ENCODE results near the gene IMMP1L.

IMMP1L gene

DNA sequence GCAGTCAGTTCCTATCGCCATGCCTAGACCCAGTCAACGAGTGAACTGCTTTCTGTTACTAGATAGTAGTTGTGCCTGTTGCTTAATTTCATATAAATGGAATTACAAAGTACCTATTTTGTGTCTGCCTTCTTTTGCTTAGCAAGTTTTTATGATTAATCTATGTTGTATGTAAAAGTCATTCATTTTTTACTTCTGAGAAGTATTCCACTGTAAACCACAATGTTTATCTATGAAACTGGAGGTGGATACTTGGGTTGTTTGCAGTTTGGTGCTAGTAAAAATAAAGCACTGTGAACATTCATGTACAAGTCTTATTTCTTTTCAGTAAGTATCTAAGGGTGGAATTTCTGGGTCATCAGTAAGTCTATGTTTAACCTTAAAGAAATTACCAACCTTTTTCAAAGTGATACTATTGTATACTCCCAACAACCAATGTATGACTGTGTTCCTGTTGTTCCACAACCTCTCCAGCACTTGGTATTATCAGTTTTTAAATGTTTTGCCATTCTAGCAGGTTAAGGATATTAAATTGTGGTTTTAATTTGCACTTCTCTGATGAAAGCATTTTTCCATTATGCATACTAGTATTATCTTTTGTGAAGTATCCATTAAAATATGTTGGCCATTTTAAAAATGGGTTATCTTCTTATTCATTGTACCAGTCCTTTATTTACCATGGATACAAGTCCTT lies 71.5 kb downstream of the IMMP1L start:
- peaks cover 6% of the 10 kb centered on the region for H3K4me1 Mint-ChIP-seq
- H3K4me3 Mint-ChIP-seq: no peak overlapping the region
- peak overlapping the region; percentile 7 to 24 for H3K27ac Mint-ChIP-seq
- H3K27me3 Mint-ChIP-seq: no peaks in the 10 kb centered on the region
- peak; percentile 31 for ATAC-seq
- DNase-seq: no peak
- peaks cover 0 to 5% of the 10 kb centered on the region in 2 donors for H3K9me3 Mint-ChIP-seq

DNA sequence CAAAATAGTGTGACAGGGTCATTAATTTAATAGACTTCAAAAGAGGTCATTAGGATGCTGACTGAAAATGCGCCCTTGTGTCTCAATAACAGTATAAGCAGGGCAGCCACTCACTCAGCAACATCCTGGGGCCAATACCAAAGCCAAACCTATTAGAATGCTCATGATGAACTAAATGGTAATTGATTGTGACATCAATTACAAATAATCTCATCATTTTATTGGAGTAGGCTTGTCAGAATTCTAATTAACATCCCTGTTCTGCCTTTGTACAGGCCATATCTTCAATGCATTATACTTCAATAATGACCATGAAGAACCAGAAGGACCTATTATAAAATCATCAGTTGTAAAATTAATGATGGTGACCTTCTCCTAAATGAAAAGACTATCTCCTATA lies 75.6 kb downstream of the IMMP1L start:
- DNase-seq (no peak), ATAC-seq (no peak)
- H3K27ac Mint-ChIP-seq: no peak overlapping the region
- no peak overlapping the region for H3K4me3 Mint-ChIP-seq
- H3K9me3 Mint-ChIP-seq: peaks cover 0 to 2% of the 10 kb centered on the region in 2 donors
- peaks cover 6% of the 10 kb centered on the region for H3K4me1 Mint-ChIP-seq
- no peaks in the 10 kb centered on the region for H3K27me3 Mint-ChIP-seq

GRCh38 chr11:31424652-31425051 lies 84.8 kb downstream of the IMMP1L start:
- DNase-seq: no peak

DNA sequence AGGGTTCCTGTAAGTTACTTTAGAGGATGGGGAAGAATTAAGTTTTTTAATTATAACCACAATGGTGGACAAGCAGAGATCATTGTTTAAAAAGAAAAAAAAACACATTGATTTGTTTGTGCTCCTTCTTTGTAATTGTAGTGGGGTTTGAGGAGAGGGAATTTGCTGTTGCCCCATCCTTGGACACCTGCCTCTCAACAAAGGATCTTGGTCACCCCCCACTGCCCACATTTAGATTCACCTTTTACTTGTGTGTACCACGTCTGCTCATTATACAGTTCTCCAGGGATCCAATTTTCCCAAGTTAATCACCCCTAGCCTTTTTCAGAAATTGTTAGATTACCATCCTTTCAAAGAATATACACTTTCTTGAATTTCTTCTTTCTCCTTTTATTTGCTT lies 86.7 kb downstream of the IMMP1L start:
- no peak overlapping the region for H3K4me3 Mint-ChIP-seq
- no peaks in the 10 kb centered on the region for H3K4me1 Mint-ChIP-seq
- H3K27me3 Mint-ChIP-seq: no peaks in the 10 kb centered on the region
- H3K9me3 Mint-ChIP-seq: no peaks in the 10 kb centered on the region
- no peak overlapping the region for H3K27ac Mint-ChIP-seq
- no peak for DNase-seq
- no peak for ATAC-seq

More at GRCh38 chr11:31424652-31425051, 84.8 kb downstream of the IMMP1L start:
- Mint-ChIP-seq H3K27me3 (no peaks in the 10 kb centered on the region), H3K4me3 (no peak overlapping the region), H3K4me1 (no peaks in the 10 kb centered on the region), H3K27ac (no peak overlapping the region), H3K9me3 (no peaks in the 10 kb centered on the region)
- no peak for ATAC-seq

GRCh38 chr11:31421820-31422219 lies 87.6 kb downstream of the IMMP1L start:
- Mint-ChIP-seq H3K9me3 (no peaks in the 10 kb centered on the region), H3K27ac (no peak overlapping the region), H3K27me3 (no peaks in the 10 kb centered on the region), H3K4me1 (no peaks in the 10 kb centered on the region), H3K4me3 (no peak overlapping the region)
- no peak for ATAC-seq
- no peak for DNase-seq

DNA sequence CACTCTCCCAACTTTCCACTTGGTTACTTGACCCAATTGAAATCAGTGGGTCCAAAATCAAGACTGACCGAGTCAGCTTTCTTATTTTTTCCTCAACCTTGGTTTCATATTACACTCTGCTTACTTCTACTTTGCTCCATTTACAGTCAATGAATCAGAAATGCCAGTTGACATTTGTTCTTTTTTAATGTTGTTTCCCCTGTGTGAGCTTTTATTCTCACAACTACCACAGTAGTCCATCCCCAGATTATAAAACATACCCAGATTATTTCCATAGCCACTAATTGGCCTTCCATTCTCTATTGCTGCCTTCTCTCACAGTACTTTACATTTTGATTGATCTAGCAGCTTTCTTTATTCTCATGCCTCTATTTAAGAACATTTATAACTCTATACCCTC lies 89.8 kb downstream of the IMMP1L start:
- Mint-ChIP-seq H3K9me3 (no peaks in the 10 kb centered on the region), H3K27ac (no peak overlapping the region), H3K27me3 (no peaks in the 10 kb centered on the region), H3K4me3 (no peak overlapping the region), H3K4me1 (no peaks in the 10 kb centered on the region)
- DNase-seq (no peak), ATAC-seq (no peak)

GRCh38 chr11:31419138-31419537 lies 90.3 kb downstream of the IMMP1L start:
- ATAC-seq (no peak), DNase-seq (no peak)
- Mint-ChIP-seq H3K27me3 (no peaks in the 10 kb centered on the region), H3K4me1 (no peaks in the 10 kb centered on the region), H3K9me3 (no peaks in the 10 kb centered on the region), H3K27ac (no peak overlapping the region), H3K4me3 (no peak overlapping the region)

DNA sequence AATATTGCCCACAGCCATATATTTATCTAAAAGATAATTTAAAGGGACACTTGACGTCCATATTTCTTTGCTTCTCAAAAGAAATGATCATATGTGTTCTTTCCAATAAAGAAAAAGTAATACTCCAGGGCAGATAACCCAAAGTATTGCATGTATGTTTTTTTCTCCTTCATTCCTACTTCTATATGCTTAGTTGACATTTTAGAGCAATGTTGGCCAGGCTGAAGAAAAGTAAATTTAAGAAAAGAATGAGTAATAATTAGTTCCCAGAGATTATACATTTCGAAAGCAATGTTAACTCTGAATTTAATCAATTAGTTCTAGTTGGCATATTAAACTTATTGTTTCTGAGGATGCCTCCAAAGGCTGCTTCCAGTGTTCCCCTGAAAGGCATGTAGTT lies 91.6 kb downstream of the IMMP1L start:
- Mint-ChIP-seq H3K4me3 (no peak overlapping the region), H3K9me3 (no peaks in the 10 kb centered on the region), H3K27ac (no peak overlapping the region), H3K27me3 (no peaks in the 10 kb centered on the region), H3K4me1 (no peaks in the 10 kb centered on the region)
- ATAC-seq (no peak), DNase-seq (no peak)

DNA sequence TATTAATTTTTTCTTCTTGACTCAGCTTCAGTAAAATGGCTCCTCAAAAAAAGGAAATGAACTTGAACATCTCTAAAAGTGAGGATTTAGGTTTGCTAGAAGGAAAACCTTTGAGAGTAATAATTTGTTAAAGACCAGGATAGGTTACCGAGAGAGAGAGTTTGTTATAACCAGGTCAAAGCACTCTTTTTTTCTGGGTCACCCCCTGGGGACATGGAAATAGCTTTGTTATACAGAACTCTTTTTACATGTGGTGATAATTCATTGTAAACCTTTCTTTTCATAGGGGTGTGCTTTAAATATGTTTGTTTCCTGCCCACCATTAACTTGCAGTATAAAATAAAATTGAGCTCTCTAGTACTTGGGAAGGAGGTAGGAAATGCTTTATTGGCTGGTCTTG lies 92.1 kb downstream of the IMMP1L start:
- Mint-ChIP-seq H3K9me3 (no peaks in the 10 kb centered on the region), H3K27ac (no peak overlapping the region), H3K27me3 (no peaks in the 10 kb centered on the region), H3K4me3 (no peak overlapping the region), H3K4me1 (no peaks in the 10 kb centered on the region)
- DNase-seq (no peak), ATAC-seq (no peak)

DNA sequence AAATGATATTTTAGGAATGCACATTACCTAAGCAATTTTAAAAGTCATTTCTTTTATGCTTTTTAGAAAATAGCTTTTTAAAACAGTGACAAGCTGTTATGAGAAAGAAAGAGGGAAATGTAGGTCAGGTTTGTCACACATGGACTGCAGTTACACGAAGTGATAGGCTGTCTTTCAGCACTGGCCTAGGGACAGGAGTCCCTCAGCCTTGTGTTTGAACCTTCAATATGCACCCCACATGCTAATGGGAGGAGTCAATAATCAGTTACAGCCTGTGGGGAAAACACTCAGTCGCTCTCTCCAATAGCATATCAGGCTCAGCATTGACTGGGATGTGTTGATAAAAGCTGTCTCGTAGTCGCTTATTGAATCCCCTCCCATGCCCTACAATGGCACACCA lies 94.0 kb downstream of the IMMP1L start:
- H3K4me1 Mint-ChIP-seq: no peaks in the 10 kb centered on the region
- ATAC-seq: no peak

GRCh38 chr11:31414338-31414737 lies 95.1 kb downstream of the IMMP1L start:
- Mint-ChIP-seq H3K27ac (no peak overlapping the region), H3K27me3 (no peaks in the 10 kb centered on the region), H3K9me3 (peaks cover 0 to 4% of the 10 kb centered on the region in 2 donors), H3K4me3 (no peak overlapping the region), H3K4me1 (no peaks in the 10 kb centered on the region)
- ATAC-seq (no peak), DNase-seq (no peak)

More for the DNA sequence above, 94.0 kb downstream of the IMMP1L start:
- DNase-seq: no peak
- H3K27me3 Mint-ChIP-seq: no peaks in the 10 kb centered on the region
- H3K27ac Mint-ChIP-seq: no peak overlapping the region
- H3K4me3 Mint-ChIP-seq: no peak overlapping the region
- H3K9me3 Mint-ChIP-seq: peaks cover 0 to 4% of the 10 kb centered on the region in 2 donors

- ATAC-seq (no peak), DNase-seq (no peak)
- H3K9me3 Mint-ChIP-seq: peaks cover 0 to 4% of the 10 kb centered on the region in 2 donors
- H3K4me3 Mint-ChIP-seq: no peak overlapping the region
- H3K27ac Mint-ChIP-seq: no peak overlapping the region
- peaks cover 3% of the 10 kb centered on the region for H3K4me1 Mint-ChIP-seq
- no peaks in the 10 kb centered on the region for H3K27me3 Mint-ChIP-seq
These were observed 96.5 kb downstream of the IMMP1L start for GRCh38 chr11:31412946-31413345.

DNA sequence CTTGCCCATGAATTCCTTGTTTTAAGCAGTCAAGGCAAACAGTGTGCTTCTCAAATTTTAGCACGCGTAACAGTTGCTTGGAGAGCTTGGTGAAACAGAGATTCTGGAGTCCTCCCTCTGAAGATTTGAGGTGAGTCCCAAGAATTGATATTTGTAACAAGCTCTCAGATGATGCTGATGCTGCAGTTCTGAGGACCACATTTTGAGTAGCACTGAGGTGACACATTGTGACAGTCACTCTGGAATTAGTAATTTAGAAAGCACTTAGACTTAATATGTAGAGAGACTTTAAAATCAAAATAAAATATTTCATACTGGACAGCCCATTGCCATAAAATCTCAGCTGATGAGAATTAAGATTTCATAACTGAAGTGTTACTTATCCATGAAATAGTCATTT lies 101.2 kb downstream of the IMMP1L start:
- ATAC-seq (peak; percentile 85), DNase-seq (no peak)
- Mint-ChIP-seq H3K27ac (no peak overlapping the region), H3K4me1 (peaks cover 4% of the 10 kb centered on the region), H3K9me3 (peaks cover 0 to 4% of the 10 kb centered on the region in 2 donors), H3K4me3 (no peak overlapping the region), H3K27me3 (no peaks in the 10 kb centered on the region)

DNA sequence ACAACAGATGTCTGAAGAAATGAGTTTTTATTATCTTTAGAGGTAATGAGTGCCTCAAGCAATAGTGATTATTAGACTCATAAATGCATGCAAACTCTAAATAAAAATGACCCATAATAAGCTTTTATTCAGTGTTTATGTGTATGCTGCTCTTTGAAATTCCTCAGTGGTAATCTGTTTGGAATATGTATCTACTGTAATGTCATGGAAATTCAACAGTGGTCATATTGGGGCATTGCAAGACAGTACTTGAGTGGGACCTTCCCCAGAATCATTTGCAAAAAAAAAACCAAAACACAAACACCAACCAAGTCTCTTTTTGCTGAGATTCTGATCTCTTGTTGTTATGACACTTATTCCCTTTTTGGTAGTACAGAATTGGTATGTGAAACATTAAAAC lies 104.8 kb downstream of the IMMP1L start:
- Mint-ChIP-seq H3K4me3 (no peak overlapping the region), H3K27me3 (no peaks in the 10 kb centered on the region), H3K9me3 (no peaks in the 10 kb centered on the region), H3K4me1 (peaks cover 4% of the 10 kb centered on the region), H3K27ac (no peak overlapping the region)
- no peak for ATAC-seq
- no peak for DNase-seq

GRCh38 chr11:31397239-31397834 lies 112.1 kb downstream of the IMMP1L start:
- H3K4me1 Mint-ChIP-seq: no peaks in the 10 kb centered on the region
- no peak overlapping the region for H3K4me3 Mint-ChIP-seq
- no peak overlapping the region for H3K27ac Mint-ChIP-seq
- DNase-seq (no peak), ATAC-seq (no peak)
- H3K9me3 Mint-ChIP-seq: no peaks in the 10 kb centered on the region
- H3K27me3 Mint-ChIP-seq: no peaks in the 10 kb centered on the region

DNA sequence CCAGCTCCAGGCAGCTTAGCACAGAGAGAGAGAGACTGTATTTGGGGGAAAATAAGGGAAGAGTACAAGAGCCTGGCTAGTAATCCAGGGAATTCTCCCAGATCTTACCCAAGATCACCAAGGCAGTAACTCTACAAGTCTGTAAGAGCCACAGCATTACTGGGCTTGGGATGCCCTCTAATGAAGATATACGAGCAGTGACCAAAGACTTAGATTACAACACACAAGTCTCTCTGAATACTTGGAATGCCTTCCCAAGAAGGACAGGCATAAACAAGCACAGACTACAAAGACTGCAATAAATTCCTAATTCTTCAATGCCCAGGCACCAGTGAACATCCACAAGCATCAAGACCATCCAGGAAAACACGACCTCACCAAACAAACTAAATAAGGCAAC lies 122.0 kb downstream of the IMMP1L start:
- H3K27ac Mint-ChIP-seq: peak overlapping the region in 1 of 2 donors; percentile 68
- H3K9me3 Mint-ChIP-seq: peaks cover 0 to 7% of the 10 kb centered on the region in 2 donors
- H3K4me3 Mint-ChIP-seq: no peak overlapping the region
- H3K4me1 Mint-ChIP-seq: peaks cover 5% of the 10 kb centered on the region
- DNase-seq (no peak), ATAC-seq (no peak)
- no peaks in the 10 kb centered on the region for H3K27me3 Mint-ChIP-seq

GRCh38 chr11:31383116-31383515 lies 126.3 kb downstream of the IMMP1L start:
- Mint-ChIP-seq H3K27me3 (no peaks in the 10 kb centered on the region), H3K9me3 (no peaks in the 10 kb centered on the region), H3K27ac (no peak overlapping the region), H3K4me3 (no peak overlapping the region), H3K4me1 (peaks cover 5% of the 10 kb centered on the region)
- DNase-seq (no peak), ATAC-seq (no peak)
